Neuronal stem cell (in vitro differentiated cells): ENCODE measurements around the gene CUBN.

ENCODE experiments used
- DNase-seq: peaks from one replicate; pipeline ENCODE4 v3.0.0-alpha.2; 2013; ENCODE audit warnings: low spot score
- H2AFZ ChIP-seq: one replicate; pipeline ENCODE4 v1.6.1; 2013; ENCODE audit warnings: mild to moderate bottlenecking, low read length, inconsistent platforms
- H2AK5ac ChIP-seq: 2 replicates; pipeline ENCODE4 v1.6.1; 2013; ENCODE audit warnings: low read depth, mild to moderate bottlenecking, inconsistent platforms, low read length, moderate library complexity, mixed read lengths
- H2BK120ac ChIP-seq: 2 replicates; pipeline ENCODE4 v1.6.1; 2013; ENCODE audit warnings: low read depth, mild to moderate bottlenecking, inconsistent platforms, low read length, moderate library complexity, mixed read lengths
- H2BK12ac ChIP-seq: one replicate; pipeline ENCODE4 v1.6.1; 2013; ENCODE audit warnings: low read length, inconsistent platforms
- H2BK15ac ChIP-seq: 2 replicates; pipeline ENCODE4 v1.6.1; 2013; ENCODE audit warnings: mild to moderate bottlenecking, low read length, inconsistent platforms, mixed read lengths
- H2BK5ac ChIP-seq: one replicate; pipeline ENCODE4 v1.6.1; 2013; ENCODE audit warnings: inconsistent platforms, mild to moderate bottlenecking, low read length, moderate library complexity
- H3K14ac ChIP-seq: one replicate; pipeline ENCODE4 v1.6.1; 2013; ENCODE audit warnings: low read length, inconsistent platforms
- H3K18ac ChIP-seq: 2 replicates; pipeline ENCODE4 v1.6.1; 2013; ENCODE audit warnings: low read length, inconsistent platforms
- H3K23ac ChIP-seq: 2 replicates; pipeline ENCODE4 v1.6.1; 2013; ENCODE audit warnings: low read depth, mild to moderate bottlenecking, mixed read lengths, low read length, inconsistent platforms; ENCODE audit not compliant: poor library complexity
- H3K27ac ChIP-seq: replicated peaks from 3 replicates; pipeline ENCODE4 v1.5.1; 2013; ENCODE audit warnings: low read length, inconsistent platforms
- H3K27me3 ChIP-seq, 3 experiments: 2 replicates each; pipeline ENCODE4 v1.6.1; 2013; ENCODE audit warnings: low read length in 3 of 3, mild to moderate bottlenecking in 2 of 3, inconsistent platforms in 1 of 3, low read depth in 1 of 3, mixed read lengths in 1 of 3, moderate library complexity in 1 of 3; ENCODE audit not compliant: control insufficient read depth in 3 of 3, insufficient read depth in 3 of 3
- H3K36me3 ChIP-seq, 2 donors: replicated peaks in 1 of 2; 2 replicates each; pipeline ENCODE4 v1.6.1; 2013; ENCODE audit warnings: low read length in 2 of 2; ENCODE audit not compliant: control insufficient read depth in 2 of 2, insufficient read depth in 2 of 2
- H3K4ac ChIP-seq: 2 replicates; pipeline ENCODE4 v1.6.1; 2013; ENCODE audit warnings: inconsistent platforms, mild to moderate bottlenecking, low read length, moderate library complexity
- H3K4me1 ChIP-seq, 2 donors: 1 replicate in 1 of 2; 2 replicates in 1 of 2; pipeline ENCODE4 v1.6.1; 2013; ENCODE audit warnings: low read length in 2 of 2, low read depth in 1 of 2; ENCODE audit not compliant: control insufficient read depth in 2 of 2, insufficient read depth in 1 of 2
- H3K4me2 ChIP-seq: one replicate; pipeline ENCODE4 v1.6.1; 2013; ENCODE audit warnings: mild to moderate bottlenecking, low read length, inconsistent platforms; ENCODE audit not compliant: insufficient read depth, poor library complexity, severe bottlenecking
- H3K4me3 ChIP-seq, 2 donors: 2 replicates each; pipeline ENCODE4 v1.5.1; 2013; ENCODE audit warnings: low read length in 2 of 2, mild to moderate bottlenecking in 2 of 2, inconsistent platforms in 1 of 2, moderate library complexity in 1 of 2
- H3K79me1 ChIP-seq: one replicate; pipeline ENCODE4 v1.6.1; 2013; ENCODE audit warnings: low read depth, mild to moderate bottlenecking, inconsistent platforms, low read length, moderate library complexity
- H3K9ac ChIP-seq: one replicate; pipeline ENCODE4 v1.6.1; 2013; ENCODE audit warnings: mild to moderate bottlenecking, low read depth, low read length, inconsistent platforms; ENCODE audit not compliant: poor library complexity
- H3K9me3 ChIP-seq, 2 donors: replicated peaks in 1 of 2; 2 replicates each; pipeline versions ENCODE3 to v1.6.1; 2013; ENCODE audit warnings: low read length in 2 of 2, mild to moderate bottlenecking in 2 of 2, inconsistent platforms in 1 of 2, low read depth in 1 of 2, mixed read lengths in 1 of 2, moderate library complexity in 1 of 2; ENCODE audit not compliant: control insufficient read depth in 2 of 2, insufficient read depth in 1 of 2
- H4K8ac ChIP-seq: one replicate; pipeline ENCODE4 v1.6.1; 2013; ENCODE audit warnings: low read depth, mild to moderate bottlenecking, inconsistent platforms, low read length, moderate library complexity
- H4K91ac ChIP-seq: one replicate; pipeline ENCODE4 v1.6.1; 2013; ENCODE audit warnings: low read length, low read depth, mild to moderate bottlenecking, inconsistent platforms; ENCODE audit not compliant: poor library complexity
- WGBS, 2 donors: extraction: QIAGEN DNeasy Blood & Tissue Kit; methylation state at CpG; one replicate each; pipeline ENCODE4 v1.1.7; 2013; ENCODE audit warnings: missing lambda C conversion rate in 2 of 2, mixed read lengths in 1 of 2; ENCODE audit not compliant: insufficient read length in 2 of 2, insufficient replicate concordance in 1 of 2; ENCODE audit errors: extremely low coverage in 2 of 2; 5-methylcytosine and 5-hydroxymethylcytosine counted together

Gene CUBN

DNA sequence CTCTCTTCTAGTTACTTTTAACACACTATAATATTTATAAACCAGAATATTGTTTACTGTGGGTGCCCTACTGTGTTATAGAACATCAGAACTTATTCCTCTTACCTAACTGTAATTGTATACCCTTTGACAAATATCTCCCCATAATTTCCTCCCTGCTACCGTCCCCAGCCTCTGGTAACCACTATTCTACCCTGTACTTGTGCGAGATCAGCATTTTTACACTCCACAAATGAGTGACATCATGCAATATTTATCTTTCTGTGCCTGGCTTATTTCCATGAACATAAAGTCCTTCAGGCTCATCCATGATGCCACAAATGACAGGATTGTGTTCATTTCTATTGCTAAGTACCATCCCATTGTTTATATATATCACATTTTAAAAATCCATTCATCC lies 172.6 kb downstream of the CUBN start:
- H3K4me2 ChIP-seq, result no peak overlapping the region
- no peak overlapping the region for H2BK12ac ChIP-seq
- H3K27me3 ChIP-seq, result no peaks in the 10 kb centered on the region
- no peak overlapping the region for H2BK5ac ChIP-seq
- H3K4me3 ChIP-seq, result no peak overlapping the region
- no peaks in the 10 kb centered on the region for H3K9me3 ChIP-seq
- no peak overlapping the region for H3K4ac ChIP-seq
- no peak overlapping the region for H2BK15ac ChIP-seq
- H4K91ac ChIP-seq, result no peak overlapping the region
- H4K8ac ChIP-seq, result no peak overlapping the region
- no CpG with 5 or more reads among the region's 2 CpGs for WGBS, 2 donors
- H3K18ac ChIP-seq, result no peak overlapping the region
- no peak overlapping the region for H2BK120ac ChIP-seq
- no peak overlapping the region for H2AFZ ChIP-seq
- H3K36me3 ChIP-seq, result no peaks in the 10 kb centered on the region
- no peak overlapping the region for H3K9ac ChIP-seq
- H2AK5ac ChIP-seq, result no peak overlapping the region
- DNase-seq, result no peak
- H3K79me1 ChIP-seq, result no peaks in the 10 kb centered on the region
- no peak overlapping the region for H3K14ac ChIP-seq
- H3K4me1 ChIP-seq, result peaks cover 8 to 11% of the 10 kb centered on the region in 2 donors
- H3K23ac ChIP-seq, result no peak overlapping the region
- no peak overlapping the region for H3K27ac ChIP-seq

DNA sequence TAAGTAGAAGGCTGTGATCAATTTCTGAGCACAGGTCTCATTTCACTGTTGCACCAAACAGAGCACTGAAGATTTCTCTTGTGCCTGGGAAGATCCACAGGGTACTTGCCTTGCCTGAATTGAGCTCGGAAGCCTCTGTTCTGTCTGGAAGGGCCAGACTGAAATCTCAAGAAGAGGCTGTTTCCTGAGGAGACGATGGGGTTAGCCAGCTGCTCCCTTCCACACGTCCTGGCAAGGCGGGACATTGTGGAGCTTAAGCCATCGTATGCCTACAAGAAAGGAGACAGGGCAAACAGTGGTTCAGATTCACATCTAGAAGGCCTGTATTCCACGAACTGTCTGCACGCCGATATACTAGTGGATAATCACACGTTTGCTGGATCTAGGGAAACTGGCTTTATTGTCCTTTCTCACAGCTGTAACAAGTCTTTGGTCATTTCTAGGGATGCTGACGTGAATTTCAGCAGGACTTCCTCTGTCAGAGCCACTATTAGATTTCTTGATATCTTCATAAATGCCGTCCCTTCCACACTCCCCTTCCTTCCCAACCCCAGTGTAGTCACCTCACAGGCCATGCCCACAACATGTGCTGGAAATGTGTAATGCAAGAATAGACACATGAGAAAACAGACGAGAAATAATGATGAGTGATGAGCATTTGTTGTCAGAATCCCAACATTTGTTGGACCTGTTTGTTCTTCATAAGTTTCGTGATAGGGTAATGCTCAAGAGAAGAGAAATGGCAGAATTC lies 175.2 kb downstream of the CUBN start:
- WGBS, 2 donors, result no CpG with 5 or more reads among the region's 13 CpGs
- Histone ChIP-seq H3K18ac (no peak overlapping the region), H2BK5ac (no peak overlapping the region)

DNA sequence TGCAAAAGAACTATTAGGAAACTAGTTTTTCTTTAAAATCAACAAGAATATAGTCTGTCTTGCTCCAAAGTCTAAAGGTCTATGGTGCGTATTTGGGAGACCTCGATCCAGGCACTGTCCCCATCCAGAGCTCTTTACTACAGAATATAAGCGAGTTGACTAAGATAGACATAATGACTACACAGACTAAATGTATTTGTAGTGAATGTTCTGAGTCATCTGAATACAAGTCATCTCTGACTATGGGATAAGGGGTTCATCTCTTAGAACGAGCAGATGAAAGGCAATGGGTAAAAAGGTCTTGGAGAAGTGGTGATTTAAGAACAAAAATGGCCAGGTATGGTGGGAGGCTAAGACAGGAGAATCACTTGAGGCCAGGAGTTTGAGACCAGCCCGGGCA lies 176.3 kb downstream of the CUBN start:
- Histone ChIP-seq H3K23ac (no peak overlapping the region), H3K18ac (no peak overlapping the region), H3K27me3 (no peaks in the 10 kb centered on the region), H2BK120ac (no peak overlapping the region), H2AFZ (no peak overlapping the region), H4K91ac (no peak overlapping the region), H3K4me1 (peaks cover 14 to 26% of the 10 kb centered on the region in 2 donors), H3K4me2 (no peak overlapping the region), H2BK15ac (no peak overlapping the region), H2AK5ac (peak overlapping the region; percentile 60), H2BK5ac (no peak overlapping the region), H3K27ac (no peak overlapping the region), H3K4me3 (no peak overlapping the region), H3K9me3 (no peaks in the 10 kb centered on the region), H2BK12ac (no peak overlapping the region), H3K9ac (no peak overlapping the region), H3K4ac (no peak overlapping the region), H4K8ac (no peak overlapping the region), H3K14ac (no peak overlapping the region), H3K79me1 (no peaks in the 10 kb centered on the region), H3K36me3 (no peaks in the 10 kb centered on the region)
- DNase-seq, result no peak
- WGBS, 2 donors, result no CpG with 5 or more reads among the region's 5 CpGs

More for the DNA sequence above, 175.2 kb downstream of the CUBN start:
- Histone ChIP-seq H3K9me3 (no peaks in the 10 kb centered on the region), H4K8ac (no peak overlapping the region), H3K27ac (no peak overlapping the region), H2BK12ac (no peak overlapping the region), H3K36me3 (no peaks in the 10 kb centered on the region), H3K14ac (no peak overlapping the region), H3K9ac (no peak overlapping the region), H2BK15ac (no peak overlapping the region), H3K23ac (no peak overlapping the region), H2AFZ (peak overlapping the region; percentile 15), H3K27me3 (no peaks in the 10 kb centered on the region), H3K79me1 (no peaks in the 10 kb centered on the region), H3K4me1 (peaks cover 13 to 26% of the 10 kb centered on the region in 2 donors), H2AK5ac (no peak overlapping the region), H4K91ac (no peak overlapping the region), H3K4me3 (no peak overlapping the region), H3K4me2 (no peak overlapping the region), H3K4ac (no peak overlapping the region), H2BK120ac (no peak overlapping the region)
- no peak for DNase-seq

DNA sequence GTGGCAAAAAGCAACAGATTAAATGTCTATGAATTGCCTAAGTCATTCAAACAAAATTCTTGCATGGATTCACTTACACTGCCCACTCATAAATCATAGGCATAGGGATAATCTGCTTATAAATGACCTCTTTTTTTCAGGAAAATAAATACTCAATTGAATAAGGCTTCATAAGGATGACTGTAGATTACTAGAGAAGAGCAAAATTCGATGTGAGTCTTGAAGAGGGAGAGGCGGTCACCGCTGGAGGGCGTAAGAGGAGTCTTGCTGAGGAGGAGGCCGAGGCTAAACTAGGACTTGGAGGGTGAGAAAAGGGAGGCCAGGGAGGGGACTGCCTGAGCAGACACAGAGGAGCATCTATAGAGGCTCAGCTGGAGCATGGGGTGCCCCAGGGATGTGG lies 177.0 kb downstream of the CUBN start:
- Histone ChIP-seq H3K79me1 (no peaks in the 10 kb centered on the region), H2BK120ac (no peak overlapping the region), H3K18ac (peak overlapping the region; percentile 63), H3K9ac (no peak overlapping the region), H4K91ac (no peak overlapping the region), H3K14ac (no peak overlapping the region), H3K27ac (no peak overlapping the region), H3K4me3 (no peak overlapping the region), H2BK15ac (peak overlapping the region; percentile 65), H2AK5ac (peak overlapping the region; percentile 60), H3K36me3 (no peaks in the 10 kb centered on the region), H3K9me3 (no peaks in the 10 kb centered on the region), H4K8ac (no peak overlapping the region), H3K27me3 (no peaks in the 10 kb centered on the region), H2BK5ac (no peak overlapping the region), H2AFZ (peak overlapping the region; percentile 63), H3K4me1 (peaks cover 15 to 26% of the 10 kb centered on the region in 2 donors), H3K4ac (no peak overlapping the region), H2BK12ac (peak overlapping the region; percentile 36), H3K4me2 (no peak overlapping the region), H3K23ac (no peak overlapping the region)
- WGBS, 2 donors, result no CpG with 5 or more reads among the region's 5 CpGs
- no peak for DNase-seq
